HEK293T (cell line): ENCODE measurements around the gene VSTM1.

Source experiments
- ARNT ChIP-seq: fragments of 450-650 bp; IDR thresholded peaks from 2 replicates; pipeline ENCODE4 v1.6.1; 2017; ENCODE audit warnings: mild to moderate bottlenecking
- CTBP1 ChIP-seq: fragments of 450-650 bp; IDR thresholded peaks from 2 replicates; pipeline ENCODE4 v1.6.1; 2016; ENCODE audit warnings: borderline replicate concordance
- ELF4 ChIP-seq: fragments of 450-650 bp; IDR thresholded peaks from 2 replicates; pipeline ENCODE4 v1.6.1; 2017; ENCODE audit warnings: antibody characterized with exemption
- FOXK2 ChIP-seq: fragments of 450-650 bp; IDR thresholded peaks from 2 replicates; pipeline ENCODE4 v1.6.1; 2016; ENCODE audit warnings: mild to moderate bottlenecking
- FOXM1 ChIP-seq: fragments of 450-650 bp; IDR thresholded peaks from 2 replicates; pipeline ENCODE4 v1.6.1; 2017; ENCODE audit warnings: mild to moderate bottlenecking, borderline replicate concordance
- LEF1 ChIP-seq: fragments of 450-650 bp; IDR thresholded peaks from 2 replicates; pipeline ENCODE4 v1.6.1; 2017; ENCODE audit warnings: mild to moderate bottlenecking, borderline replicate concordance
- NFRKB ChIP-seq: fragments of 450-650 bp; IDR thresholded peaks from 2 replicates; pipeline ENCODE4 v1.6.1; 2016; ENCODE audit warnings: mild to moderate bottlenecking, moderate library complexity
- PKNOX1 ChIP-seq: fragments of 450-650 bp; IDR thresholded peaks from 2 replicates; pipeline ENCODE4 v1.6.1; 2016
- SP1 ChIP-seq: fragments of 450-650 bp; IDR thresholded peaks from 2 replicates; pipeline ENCODE4 v1.6.1; 2017
- ZNF384 ChIP-seq: fragments of 450-650 bp; IDR thresholded peaks from 2 replicates; pipeline ENCODE4 v1.6.1; 2016

DNA sequence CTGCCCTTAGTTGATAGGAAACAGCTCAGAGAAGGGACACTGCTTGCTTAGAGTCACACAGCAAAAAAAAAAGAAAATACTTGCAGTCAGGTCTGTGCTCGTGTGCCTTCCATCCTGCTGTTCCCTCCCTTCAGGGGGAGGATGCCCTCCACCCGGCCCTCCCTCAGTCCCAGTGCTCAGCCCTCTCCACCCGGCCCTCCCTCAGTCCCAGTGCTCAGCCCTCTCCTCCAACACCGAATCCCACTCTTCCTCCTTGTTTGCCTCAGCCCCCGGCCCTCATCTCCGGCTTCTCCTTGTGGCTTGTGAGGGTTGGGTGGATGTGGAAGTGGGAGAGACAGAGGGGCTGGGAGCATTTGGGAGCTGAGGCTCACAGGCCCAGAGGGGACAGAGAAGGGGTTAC is 46.0 kb upstream of the VSTM1 start:
- TF ChIP-seq SP1 (no peak), ZNF384 (no peak), LEF1 (no peak), ELF4 (no peak), NFRKB (no peak), PKNOX1 (no peak), FOXM1 (no peak), FOXK2 (no peak), CTBP1 (no peak), ARNT (no peak)
